K562 (cell line): ENCODE data around the gene ZMIZ1. TPM values are rescaled to one million over a fixed set of nuclear protein-coding genes. Genes with fewer than 3 reads are reported as not detected.

Experiments used
- CEBPB ChIP-seq: fragments of 450-650 bp; IDR thresholded peaks from 2 replicates; pipeline ENCODE4 v1.6.1; 2016; ENCODE audit warnings: missing genetic modification characterization, missing compliant biosample characterization
- CTBP1 ChIP-seq: fragments of 450-650 bp; IDR thresholded peaks from 2 replicates; pipeline ENCODE4 v1.6.1; 2016; ENCODE audit warnings: borderline replicate concordance
- CXXC5 ChIP-seq: fragments of 250-450 bp; sonication (Bioruptor Pico); IDR thresholded peaks from 2 replicates; pipeline ENCODE4 v1.8.0; 2022; ENCODE audit warnings: inconsistent platforms, mild to moderate bottlenecking, moderate library complexity
- DMBX1 ChIP-seq: fragments of 250-450 bp; sonication (Bioruptor Pico); IDR thresholded peaks from 2 replicates; pipeline ENCODE4 v1.8.0; 2022; ENCODE audit warnings: inconsistent platforms, mild to moderate bottlenecking, moderate library complexity, borderline replicate concordance
- HNRNPLL ChIP-seq: fragments of 200-400 bp; formaldehyde crosslinking; IDR thresholded peaks from 2 replicates; pipeline ENCODE4 v1.6.1; 2017; ENCODE audit warnings: low read length, low read depth, mild to moderate bottlenecking; ENCODE audit not compliant: poor library complexity, severe bottlenecking
- HOXB6 ChIP-seq: fragments of 250-450 bp; sonication (Bioruptor Pico); IDR thresholded peaks from 2 replicates; pipeline ENCODE4 v1.5.1; 2022; ENCODE audit warnings: mild to moderate bottlenecking, borderline replicate concordance
- KDM5B ChIP-seq: fragments of 200-600 bp; sonication (generic); IDR thresholded peaks from 2 replicates; pipeline ENCODE4 v1.6.1; 2012; ENCODE audit warnings: low read depth, mild to moderate bottlenecking, moderate library complexity, low read length, control low read depth, inconsistent platforms; ENCODE audit not compliant: insufficient replicate concordance
- KLF1 ChIP-seq: fragments of 450-650 bp; IDR thresholded peaks from 2 replicates; pipeline ENCODE4 v1.6.1; 2016; ENCODE audit warnings: missing genetic modification characterization, missing compliant biosample characterization
- NBN ChIP-seq: fragments of 450-650 bp; IDR thresholded peaks from 2 replicates; pipeline ENCODE4 v1.6.1; 2016; ENCODE audit warnings: low read depth, mild to moderate bottlenecking
- PCBP1 ChIP-seq: fragments of 200-400 bp; formaldehyde crosslinking; IDR thresholded peaks from 2 replicates; pipeline ENCODE4 v1.6.1; 2018; ENCODE audit warnings: mild to moderate bottlenecking, low read depth, low read length; ENCODE audit not compliant: poor library complexity, severe bottlenecking
- RFX5 ChIP-seq: IDR thresholded peaks from 2 replicates; pipeline ENCODE4 v1.6.1; 2011; ENCODE audit warnings: low read depth, mild to moderate bottlenecking, improper control_type of control experiment, low read length
- SAFB ChIP-seq: fragments of 200-400 bp; formaldehyde crosslinking; IDR thresholded peaks from 2 replicates; pipeline ENCODE4 v1.6.1; 2017; ENCODE audit warnings: low read depth, low read length, borderline replicate concordance
- THRB ChIP-seq: fragments of 450-650 bp; formaldehyde crosslinking; conservative IDR thresholded peaks from 2 replicates; pipeline ENCODE4 v1.4.0; 2022; ENCODE audit warnings: mild to moderate bottlenecking, missing genetic modification characterization
- VEZF1 ChIP-seq: fragments of 200-800 bp; sonication (Bioruptor generic); IDR thresholded peaks from 2 replicates; pipeline ENCODE4 v1.6.1; 2017; ENCODE audit warnings: missing genetic modification characterization, missing compliant biosample characterization
- ZBTB12 ChIP-seq: fragments of 250-450 bp; sonication (Bioruptor Pico); IDR thresholded peaks from 2 replicates; pipeline ENCODE4 v1.4.0; 2020
- ZNF263 ChIP-seq: sonication (generic); formaldehyde crosslinking; IDR thresholded peaks from 2 replicates; pipeline ENCODE4 v1.8.0; 2022; ENCODE audit warnings: mild to moderate bottlenecking, missing genetic modification reagents, borderline replicate concordance
- ZNF445 ChIP-seq: fragments of 250-450 bp; sonication (Bioruptor Pico); IDR thresholded peaks from 2 replicates; pipeline ENCODE4 v1.4.0; 2020; ENCODE audit warnings: low read depth, mild to moderate bottlenecking, moderate library complexity
- ZNF518B ChIP-seq: fragments of 250-450 bp; sonication (Bioruptor Pico); IDR thresholded peaks from 2 replicates; pipeline ENCODE4 v1.5.0; 2021; ENCODE audit warnings: mild to moderate bottlenecking, moderate library complexity
- ZNF766 ChIP-seq: fragments of 200-800 bp; sonication (Bioruptor generic); conservative IDR thresholded peaks from 2 replicates; pipeline ENCODE4 v1.6.1; 2016; ENCODE audit warnings: missing genetic modification characterization, missing compliant biosample characterization
- ZNF830 ChIP-seq: fragments of 250-450 bp; sonication (Bioruptor Pico); IDR thresholded peaks from 2 replicates; pipeline ENCODE4 v1.5.0; 2021; ENCODE audit warnings: mild to moderate bottlenecking
- polyA plus RNA-seq, 8 experiments: library from polyadenylated mRNA; depleted of rRNA in 4 of 8; stranded (reverse) in 5 of 8; unstranded in 3 of 8; fragments of >200 nt; fragmentation: Nextera tagmentation in 2 of 8; fragmentation: Illumina TruSeq in 1 of 8; extraction: Ambion mirVana in 2 of 8; extraction: Trizol in 1 of 8; gene quantifications; 2 replicates each; pipeline versions ENCODE4 v1.2.1 to v1.2.3, GENCODE V29; 2011 to 2014; ENCODE audit warnings: inconsistent platforms in 1 of 8, missing spikeins in 1 of 8
- total RNA-seq, 7 experiments: library from RNA; depleted of rRNA in 6 of 7; stranded (reverse); fragments of >200 nt in 6 of 7; fragmentation: Illumina TruSeq in 2 of 7; extraction: Trizol in 2 of 7; gene quantifications; 2 replicates each; pipeline versions ENCODE4 v1.2.1 to v1.2.3, GENCODE V29; 2011 to 2021; ENCODE audit warnings: low replicate concordance in 1 of 7

ZMIZ1 gene
- total and polyA plus RNA-seq, 9 of the 15 experiments (the other 6 are each of a cell fraction or from before 2014, with no cell fraction given): 1.0 to 37.3 (median 4.3) TPM

- TF ChIP-seq CTBP1 (peak; percentile 39; the same call in 1 of the 2 replicates), ZNF830 (CRISPR knock-in tag) (no peak), HOXB6 (CRISPR knock-in tag) (no peak), ZNF518B (CRISPR knock-in tag) (no peak), SAFB (no peak), CEBPB (no peak), RFX5 (no peak), CXXC5 (peak; percentile 70), ZNF766 (CRISPR knock-in tag) (no peak), ZNF445 (CRISPR knock-in tag) (no peak), KLF1 (tag) (no peak), KDM5B (no peak), PCBP1 (no peak), VEZF1 (CRISPR knock-in tag) (peak; percentile 47; the same call in 1 of the 2 replicates), NBN (no peak), ZNF263 (CRISPR knock-in tag) (no peak), HNRNPLL (no peak), ZBTB12 (CRISPR knock-in tag) (no peak), DMBX1 (CRISPR knock-in tag) (peak; percentile 49), THRB (no peak)
Observed at GRCh38 chr10:79188154-79188965, 119.6 kb downstream of the ZMIZ1 start (continued).
